HG03103 (cell line): ENCODE measurements around the gene MLYCD.

Experiments
- ATAC-seq: cut with Tn5 transposase; IDR thresholded peaks from one replicate; pipeline ENCODE4 v1.9.1; 2021; ENCODE audit warnings: low read depth; ENCODE audit not compliant: unreplicated experiment

MLYCD gene

DNA sequence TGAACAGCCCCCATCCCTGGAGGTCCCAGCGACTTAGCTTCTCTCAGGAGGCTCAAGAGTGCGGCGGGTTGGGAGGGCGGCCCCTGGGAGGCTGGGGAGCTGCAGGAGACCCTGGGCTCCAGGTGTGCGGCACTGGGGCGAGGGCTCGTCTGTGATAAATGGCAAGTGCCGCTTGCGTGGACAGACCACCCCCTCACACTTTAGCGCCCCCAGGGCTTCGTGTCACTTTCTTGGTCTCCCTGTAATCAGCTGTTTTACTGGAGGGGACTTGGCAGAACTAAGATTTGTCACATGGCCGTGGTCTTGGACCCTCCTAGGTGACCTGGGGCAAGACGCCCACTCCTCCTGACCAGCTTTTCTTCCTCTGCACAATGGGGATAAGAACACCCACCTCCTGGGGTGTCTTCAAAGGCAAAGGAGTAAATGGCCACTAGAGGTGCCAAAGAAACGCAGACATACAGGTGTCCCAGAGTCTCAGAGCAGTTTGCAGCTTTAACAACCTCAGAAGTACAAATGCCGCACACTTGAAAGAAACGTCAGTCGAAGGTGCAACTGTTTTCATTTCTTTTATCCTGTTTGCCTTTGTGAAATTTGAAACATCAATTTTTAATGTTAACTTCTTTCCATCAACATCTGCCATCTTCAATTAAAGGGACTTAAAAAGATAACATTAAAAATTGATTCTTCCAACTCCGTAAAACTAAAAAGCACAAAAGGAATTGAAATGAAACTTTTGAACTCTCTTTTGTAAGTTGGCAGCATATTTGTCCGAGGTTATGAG, 55.1 kb downstream of the MLYCD start:
- no peak for ATAC-seq

DNA sequence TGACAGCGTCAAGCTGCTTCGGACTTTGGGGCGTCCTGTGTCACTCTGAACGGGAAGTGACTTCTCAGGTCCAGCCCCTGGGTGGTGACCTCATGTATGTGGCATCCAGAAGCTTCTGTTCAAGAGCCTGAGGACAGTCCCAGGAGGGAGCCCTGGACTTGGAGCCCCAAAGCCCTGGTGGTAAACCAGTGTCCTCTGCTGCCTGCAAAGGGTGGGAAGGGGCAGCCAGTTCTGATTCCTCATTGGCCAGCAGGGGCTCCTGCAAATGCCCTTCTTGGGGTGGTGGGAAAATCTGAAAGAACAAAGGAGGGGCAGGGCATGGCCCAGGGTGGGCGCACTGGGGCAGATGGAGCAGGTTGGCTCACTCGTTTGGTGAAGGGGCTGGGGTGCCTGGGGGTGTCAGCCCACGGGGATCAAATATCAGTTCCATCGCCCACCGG, 55.7 kb downstream of the MLYCD start:
- ATAC-seq = no peak

DNA sequence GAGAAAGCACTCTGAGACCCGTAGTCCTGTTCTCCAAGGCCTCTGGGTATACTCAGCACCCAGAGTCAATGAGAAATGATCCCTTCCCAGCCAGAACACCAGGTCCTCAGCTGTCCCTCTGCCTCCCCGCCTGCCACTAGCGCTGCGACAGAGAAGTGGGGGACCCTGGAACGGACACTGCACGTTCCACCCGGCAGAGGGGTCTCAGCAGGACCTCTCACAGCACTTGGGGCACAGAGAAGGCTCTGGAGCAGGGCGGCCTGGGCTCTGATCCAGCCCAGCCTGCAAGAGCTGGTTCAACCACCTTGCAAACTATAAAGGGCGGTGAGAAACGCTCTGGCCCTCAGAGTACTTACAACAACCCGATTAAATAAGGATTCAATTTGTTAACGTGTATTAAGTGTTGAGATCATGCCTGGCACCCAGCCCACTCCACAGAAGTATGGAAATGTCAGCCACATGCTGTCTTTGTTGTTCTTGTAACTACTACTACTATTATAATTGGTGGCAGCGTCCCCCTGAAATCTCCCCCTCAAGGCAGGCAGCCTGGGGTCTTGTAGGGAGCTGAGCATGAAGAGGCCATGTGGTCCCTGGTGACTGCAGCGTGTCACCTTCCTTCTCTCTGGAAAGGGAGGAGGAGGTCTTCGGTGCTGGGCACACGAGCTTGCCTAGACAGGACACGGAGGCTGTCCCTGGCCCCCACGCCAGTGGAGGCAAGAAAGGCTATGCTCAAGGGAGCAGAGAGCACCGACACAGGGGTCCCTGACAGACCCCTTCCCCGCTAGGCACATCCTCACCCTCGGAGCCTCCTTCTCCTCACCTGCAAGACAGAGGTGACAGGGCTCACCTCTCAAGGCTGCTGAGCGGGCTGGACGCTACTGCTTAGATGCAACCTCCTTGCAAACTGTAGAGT, 56.6 kb downstream of the MLYCD start:
- ATAC-seq = no peak

DNA sequence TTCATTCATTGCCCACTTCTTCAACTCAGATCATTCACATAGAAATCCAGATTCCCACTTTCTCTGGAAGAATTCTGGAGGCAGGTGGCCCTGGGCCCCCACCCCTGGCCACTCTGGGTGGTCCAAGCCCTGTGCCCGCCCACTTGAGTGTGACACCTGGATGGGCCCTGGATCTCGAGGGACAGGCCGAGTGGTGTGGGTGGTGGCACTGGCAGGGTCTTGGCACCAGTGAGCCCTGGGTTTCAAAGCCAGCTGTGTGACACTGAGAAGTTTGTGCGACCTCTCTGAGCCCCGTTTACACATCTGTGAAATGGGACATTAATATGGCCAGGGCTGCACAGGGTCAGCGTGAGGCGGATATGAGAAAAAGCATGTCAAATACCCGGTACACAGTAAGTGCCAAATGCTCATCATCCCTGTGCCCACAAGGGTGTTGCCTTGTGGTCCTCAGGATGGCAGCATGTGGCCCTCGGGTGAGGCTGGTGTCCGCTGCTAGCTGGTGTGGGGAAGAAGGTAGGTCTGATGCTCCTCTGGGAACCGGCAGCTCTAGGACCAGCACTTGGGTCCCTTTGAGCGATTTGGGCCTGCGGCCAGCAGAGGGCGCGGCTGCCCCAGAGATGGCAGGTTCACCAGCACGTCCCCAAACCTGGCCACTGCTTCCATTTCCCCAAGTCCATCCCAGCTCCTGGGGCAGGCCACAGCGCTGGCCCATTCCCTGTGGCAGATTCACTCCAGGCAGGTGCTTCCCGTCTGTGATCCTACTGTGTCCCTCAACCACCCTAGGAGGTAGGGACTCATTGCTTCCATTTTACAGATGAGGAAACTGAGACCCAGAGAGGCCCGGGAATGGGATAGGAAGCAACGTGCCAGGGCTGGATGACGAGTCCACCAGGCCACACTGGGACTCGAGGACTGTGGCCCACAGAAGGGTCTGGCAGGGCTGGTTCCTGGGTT, 57.7 kb downstream of the MLYCD start:
- no peak for ATAC-seq

DNA sequence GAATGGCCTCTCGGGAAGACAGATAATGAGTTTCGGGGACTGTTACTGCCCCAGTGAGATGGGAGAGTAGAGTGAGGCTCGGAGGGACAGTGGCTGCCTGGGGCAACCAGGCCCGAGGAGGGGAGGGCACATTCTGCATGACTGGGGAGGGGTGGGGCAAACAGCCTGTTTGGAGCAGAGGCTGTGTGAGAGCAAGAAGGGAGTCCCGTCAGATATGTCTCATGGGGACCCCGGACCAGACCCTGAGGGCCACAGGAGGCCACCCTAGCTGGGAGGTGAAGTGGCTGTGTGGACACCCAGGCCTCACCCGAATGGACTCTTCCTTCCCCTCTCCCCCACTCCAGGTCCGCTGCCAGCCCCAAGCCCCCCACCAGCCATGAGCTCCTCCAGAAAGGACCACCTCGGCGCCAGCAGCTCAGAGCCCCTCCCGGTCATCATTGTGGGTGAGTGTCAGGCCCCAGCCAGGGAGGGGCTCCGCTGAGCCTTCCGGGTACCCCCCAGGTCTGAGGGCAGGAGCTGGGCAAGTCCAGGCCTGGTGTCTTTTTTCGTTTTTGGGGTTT, 58.5 kb downstream of the MLYCD start:
- ATAC-seq = no peak

GRCh38 chr16:83958137-83958845, 59.4 kb downstream of the MLYCD start:
- no peak for ATAC-seq

- ATAC-seq = no peak
These were observed 60.1 kb downstream of the MLYCD start for GRCh38 chr16:83958846-83959565.

GRCh38 chr16:83959656-83960434, 60.9 kb downstream of the MLYCD start:
- no peak for ATAC-seq

GRCh38 chr16:83960521-83961249, 61.8 kb downstream of the MLYCD start:
- ATAC-seq = no peak

DNA sequence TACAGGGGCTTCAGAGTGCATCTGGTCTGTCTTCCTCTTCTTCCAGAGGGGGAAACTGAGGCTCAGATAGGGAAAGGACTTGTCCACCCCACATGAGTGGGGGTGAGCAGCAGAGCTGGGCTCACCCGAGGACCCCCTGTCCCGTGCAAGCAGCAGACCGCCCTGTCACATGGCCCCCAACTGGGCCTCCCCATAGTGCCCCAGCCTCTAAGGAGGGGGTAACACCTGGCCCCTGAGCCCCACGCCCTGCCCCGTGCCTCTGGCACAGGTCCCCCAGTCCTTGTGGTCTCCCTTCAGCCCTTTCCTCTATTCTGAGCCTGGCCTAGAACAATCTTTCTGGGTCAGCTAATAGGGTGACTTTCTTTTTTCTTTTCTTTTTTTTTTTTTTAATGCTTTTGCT, 62.7 kb downstream of the MLYCD start:
- no peak for ATAC-seq

DNA sequence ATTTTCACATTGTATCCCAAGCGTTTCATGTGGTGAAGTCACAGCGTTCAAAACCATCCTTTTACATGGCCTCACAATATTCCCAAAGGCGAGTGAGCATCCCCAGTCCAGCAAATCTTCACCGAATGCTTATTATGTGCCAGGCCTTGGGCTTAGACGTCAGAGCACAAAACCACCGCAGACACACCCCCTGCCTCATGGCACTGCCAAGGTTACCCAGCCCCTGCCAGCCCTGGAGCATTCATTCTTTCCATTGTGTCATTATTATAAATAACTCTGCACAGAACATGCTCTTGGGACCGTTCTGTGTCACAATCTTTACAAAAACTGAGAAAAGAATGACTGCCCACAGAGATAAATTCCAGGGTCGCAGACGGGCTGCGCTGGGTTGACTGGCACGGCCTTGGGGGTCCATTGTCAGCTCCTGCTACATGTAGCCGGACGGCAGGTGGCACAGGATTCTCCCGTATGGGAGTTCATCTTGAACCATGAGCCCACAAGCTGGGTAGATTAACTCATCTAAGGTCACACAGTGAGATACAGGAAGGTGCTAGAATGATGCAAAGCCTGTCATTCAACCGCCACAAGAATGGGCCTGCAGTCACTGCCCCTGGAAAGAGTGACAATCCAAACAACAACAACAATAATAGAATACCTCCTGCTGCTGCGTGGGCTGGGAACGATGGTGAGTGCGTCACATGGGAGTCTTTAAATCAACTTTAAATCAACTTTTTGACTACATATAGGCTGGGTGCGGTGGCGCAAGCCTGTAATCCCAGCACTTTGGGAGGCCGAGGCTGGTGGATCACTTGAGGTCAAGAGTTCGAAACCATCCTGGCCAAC, 64.6 kb downstream of the MLYCD start:
- no peak for ATAC-seq

- ATAC-seq = no peak
These were observed 65.9 kb downstream of the MLYCD start for GRCh38 chr16:83964684-83965443.

- no peak for ATAC-seq
These were observed 66.7 kb downstream of the MLYCD start for GRCh38 chr16:83965444-83966152.

DNA sequence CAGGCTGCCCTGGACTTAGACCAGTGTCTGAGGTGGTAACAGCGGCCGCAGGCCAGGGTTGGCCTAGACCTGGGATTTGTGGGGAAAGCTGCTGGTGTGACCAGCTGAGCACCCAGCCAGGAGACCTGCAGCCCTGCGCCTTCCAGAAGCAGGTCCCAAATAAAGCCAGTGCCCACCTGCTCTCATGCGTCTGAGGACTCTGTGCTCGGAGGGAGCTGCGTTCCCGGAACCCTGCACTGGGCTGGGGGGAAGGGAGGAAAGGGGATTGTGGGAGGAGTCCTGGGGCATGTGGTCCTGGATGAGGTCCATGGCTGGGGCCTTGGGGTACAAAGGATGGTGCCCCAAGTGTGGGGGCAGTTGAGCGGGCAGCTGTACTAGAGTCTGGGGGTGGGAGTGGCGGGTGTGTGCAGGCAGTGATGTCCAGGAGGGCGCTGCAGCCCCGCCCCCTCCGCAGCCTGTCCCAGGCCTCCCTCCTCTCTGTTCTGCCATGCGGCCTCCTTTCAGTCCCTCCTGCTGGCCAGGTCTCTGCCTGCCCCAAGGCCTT, 67.3 kb downstream of the MLYCD start:
- no peak for ATAC-seq

GRCh38 chr16:83967091-83967490, 68.2 kb downstream of the MLYCD start:
- no peak for ATAC-seq
